Measurements from ENCODE around the gene RAE1.

Gene RAE1

GRCh38 chr20:57371363-57371762 lies 20.3 kb downstream of the RAE1 start:
- in situ Hi-C loops (cut with HindIII; ENCODE audit: low sequenced_read_pairs) = loop anchor here (10.0 kb wide), 1 partner anchor 143 kb away; no protein-coding TSS in a partner anchor

- in situ Hi-C loops (cut with HindIII; ENCODE audit: low sequenced_read_pairs) = loop anchor here (10.0 kb wide), 1 partner anchor 143 kb away; no protein-coding TSS in a partner anchor
Observed at GRCh38 chr20:57372157-57372556, 21.1 kb downstream of the RAE1 start.

- in situ Hi-C loops (cut with HindIII; ENCODE audit: low sequenced_read_pairs) = loop anchor here (10.0 kb wide), 1 partner anchor 142 kb away; no protein-coding TSS in a partner anchor
Observed at GRCh38 chr20:57372581-57373350, 21.7 kb downstream of the RAE1 start.

- in situ Hi-C loops (cut with HindIII; ENCODE audit: low sequenced_read_pairs) = loop anchor here (10.0 kb wide), 1 partner anchor 140 kb away; no protein-coding TSS in a partner anchor
Observed at GRCh38 chr20:57374343-57374930, 23.4 kb downstream of the RAE1 start.

GRCh38 chr20:57374931-57375651 lies 24.0 kb downstream of the RAE1 start:
- in situ Hi-C loops (cut with HindIII; ENCODE audit: low sequenced_read_pairs) = loop anchor here (10.0 kb wide), 1 partner anchor 140 kb away; no protein-coding TSS in a partner anchor

GRCh38 chr20:57375652-57376230 lies 24.7 kb downstream of the RAE1 start:
- in situ Hi-C loops (cut with HindIII; ENCODE audit: low sequenced_read_pairs) = loop anchor here (10.0 kb wide), 1 partner anchor 139 kb away; no protein-coding TSS in a partner anchor

GRCh38 chr20:57377350-57377749 lies 26.3 kb downstream of the RAE1 start:
- in situ Hi-C loops (cut with HindIII; ENCODE audit: low sequenced_read_pairs) = loop anchor here (10.0 kb wide), 1 partner anchor 137 kb away; no protein-coding TSS in a partner anchor

- in situ Hi-C loops (cut with HindIII; ENCODE audit: low sequenced_read_pairs) = loop anchor here (10.0 kb wide), 1 partner anchor 137 kb away; no protein-coding TSS in a partner anchor
Observed at GRCh38 chr20:57378107-57378506, 27.1 kb downstream of the RAE1 start.

GRCh38 chr20:57378646-57379262 lies 27.7 kb downstream of the RAE1 start:
- in situ Hi-C loops (cut with HindIII; ENCODE audit: low sequenced_read_pairs) = loop anchor here (10.0 kb wide), 1 partner anchor 136 kb away; no protein-coding TSS in a partner anchor

GRCh38 chr20:57379263-57379647 lies 28.2 kb downstream of the RAE1 start:
- in situ Hi-C loops (cut with HindIII; ENCODE audit: low sequenced_read_pairs) = loop anchor here (10.0 kb wide), 1 partner anchor 136 kb away; no protein-coding TSS in a partner anchor

- in situ Hi-C loops (cut with HindIII; ENCODE audit: low sequenced_read_pairs) = no loop called here
Observed at GRCh38 chr20:57380081-57380750, 29.2 kb downstream of the RAE1 start.

GRCh38 chr20:57381596-57382503 lies 30.8 kb downstream of the RAE1 start:
- in situ Hi-C loops (cut with HindIII; ENCODE audit: low sequenced_read_pairs) = no loop called here

GRCh38 chr20:57382516-57382915 lies 31.5 kb downstream of the RAE1 start:
- in situ Hi-C loops (cut with HindIII; ENCODE audit: low sequenced_read_pairs) = no loop called here

GRCh38 chr20:57383447-57384347 lies 32.6 kb downstream of the RAE1 start:
- in situ Hi-C loops (cut with HindIII; ENCODE audit: low sequenced_read_pairs) = no loop called here

- in situ Hi-C loops (cut with HindIII; ENCODE audit: low sequenced_read_pairs) = no loop called here
Observed at GRCh38 chr20:57384486-57384885, 33.4 kb downstream of the RAE1 start.

GRCh38 chr20:57384953-57385761 lies 34.1 kb downstream of the RAE1 start:
- in situ Hi-C loops (cut with HindIII; ENCODE audit: low sequenced_read_pairs) = no loop called here

- in situ Hi-C loops (cut with HindIII; ENCODE audit: low sequenced_read_pairs) = no loop called here
Observed at GRCh38 chr20:57385940-57386339, 34.9 kb downstream of the RAE1 start.

Measured in DLD1 (cell line).